Kidney epithelial cell (primary cell): ENCODE results near the gene SEC14L1. TPM values are rescaled to one million over a fixed set of nuclear protein-coding genes. Genes with fewer than 3 reads are reported as not detected.

Experiments
- DNase-seq: peaks from one replicate; pipeline ENCODE4 v3.0.0-alpha.2; 2010; ENCODE audit warnings: low read depth
- H3K27me3 ChIP-seq: 2 replicates; pipeline ENCODE4 v1.6.0; 2011; ENCODE audit warnings: low read length; ENCODE audit not compliant: control insufficient read depth, insufficient read depth
- H3K36me3 ChIP-seq: 2 replicates; pipeline ENCODE4 v1.5.1; 2011; ENCODE audit warnings: low read length; ENCODE audit not compliant: control insufficient read depth, insufficient read depth
- H3K4me3 ChIP-seq: 2 replicates; pipeline ENCODE4 v1.5.1; 2011; ENCODE audit warnings: low read depth, mild to moderate bottlenecking, control low read depth, low read length
- total RNA-seq: library from RNA; depleted of rRNA; stranded (reverse); fragments of >200 nt; gene quantifications from 2 replicates; pipeline ENCODE4 v1.2.3, GENCODE V29; 2015
- TF ChIP-seq, protein P1 (sequence below): IDR thresholded peaks from 2 replicates; pipeline ENCODE4 v1.5.1; 2011; ENCODE audit warnings: mild to moderate bottlenecking, moderate library complexity, low read length, control low read depth, inconsistent platforms; ENCODE audit not compliant: insufficient read depth, poor library complexity, severe bottlenecking

Gene SEC14L1
- total RNA-seq, 1 donor from 2014 or later = 41.6 TPM

DNA sequence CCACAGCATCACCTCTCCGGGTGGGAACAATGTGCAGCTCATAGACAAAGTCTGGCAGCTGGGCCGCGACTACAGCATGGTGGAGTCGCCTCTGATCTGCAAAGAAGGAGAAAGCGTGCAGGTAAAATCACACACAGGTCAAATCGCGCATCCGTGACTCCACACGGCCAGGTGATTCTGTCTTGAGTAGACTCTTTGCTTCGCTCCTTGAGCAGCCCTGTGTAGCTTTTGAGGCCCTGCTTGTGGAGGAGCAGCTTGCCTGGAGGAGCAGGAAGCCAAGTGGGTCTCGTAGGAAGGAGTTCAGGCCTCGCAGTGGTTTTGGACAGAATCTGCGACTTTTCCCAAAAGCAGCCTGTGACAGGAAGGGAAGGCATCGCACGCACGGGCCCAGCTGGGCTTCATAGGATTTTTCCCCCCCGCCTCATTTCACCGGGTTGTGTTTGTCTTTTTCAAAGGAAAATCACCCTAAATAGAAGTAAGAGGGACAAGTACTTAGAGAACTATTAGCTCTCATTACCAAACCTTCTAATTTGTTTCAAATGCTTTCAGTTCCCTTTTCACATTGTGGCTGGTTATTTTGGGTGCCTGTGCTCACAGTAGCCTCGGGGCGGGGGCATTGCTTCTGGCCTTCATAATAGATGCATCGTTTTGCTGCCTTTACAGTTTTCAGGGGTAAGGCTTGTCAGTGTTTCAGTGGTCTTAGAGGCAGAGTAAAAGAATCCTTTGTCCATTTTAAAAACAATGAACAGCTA is 71.5 kb downstream of the SEC14L1 start:
- Histone ChIP-seq H3K36me3 (peaks cover 3% of the 10 kb centered on the region), H3K4me3 (no peak overlapping the region), H3K27me3 (no peaks in the 10 kb centered on the region)
- TF ChIP-seq, protein P1, sequence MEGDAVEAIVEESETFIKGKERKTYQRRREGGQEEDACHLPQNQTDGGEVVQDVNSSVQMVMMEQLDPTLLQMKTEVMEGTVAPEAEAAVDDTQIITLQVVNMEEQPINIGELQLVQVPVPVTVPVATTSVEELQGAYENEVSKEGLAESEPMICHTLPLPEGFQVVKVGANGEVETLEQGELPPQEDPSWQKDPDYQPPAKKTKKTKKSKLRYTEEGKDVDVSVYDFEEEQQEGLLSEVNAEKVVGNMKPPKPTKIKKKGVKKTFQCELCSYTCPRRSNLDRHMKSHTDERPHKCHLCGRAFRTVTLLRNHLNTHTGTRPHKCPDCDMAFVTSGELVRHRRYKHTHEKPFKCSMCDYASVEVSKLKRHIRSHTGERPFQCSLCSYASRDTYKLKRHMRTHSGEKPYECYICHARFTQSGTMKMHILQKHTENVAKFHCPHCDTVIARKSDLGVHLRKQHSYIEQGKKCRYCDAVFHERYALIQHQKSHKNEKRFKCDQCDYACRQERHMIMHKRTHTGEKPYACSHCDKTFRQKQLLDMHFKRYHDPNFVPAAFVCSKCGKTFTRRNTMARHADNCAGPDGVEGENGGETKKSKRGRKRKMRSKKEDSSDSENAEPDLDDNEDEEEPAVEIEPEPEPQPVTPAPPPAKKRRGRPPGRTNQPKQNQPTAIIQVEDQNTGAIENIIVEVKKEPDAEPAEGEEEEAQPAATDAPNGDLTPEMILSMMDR = no peak
- DNase-seq = no peak

DNA sequence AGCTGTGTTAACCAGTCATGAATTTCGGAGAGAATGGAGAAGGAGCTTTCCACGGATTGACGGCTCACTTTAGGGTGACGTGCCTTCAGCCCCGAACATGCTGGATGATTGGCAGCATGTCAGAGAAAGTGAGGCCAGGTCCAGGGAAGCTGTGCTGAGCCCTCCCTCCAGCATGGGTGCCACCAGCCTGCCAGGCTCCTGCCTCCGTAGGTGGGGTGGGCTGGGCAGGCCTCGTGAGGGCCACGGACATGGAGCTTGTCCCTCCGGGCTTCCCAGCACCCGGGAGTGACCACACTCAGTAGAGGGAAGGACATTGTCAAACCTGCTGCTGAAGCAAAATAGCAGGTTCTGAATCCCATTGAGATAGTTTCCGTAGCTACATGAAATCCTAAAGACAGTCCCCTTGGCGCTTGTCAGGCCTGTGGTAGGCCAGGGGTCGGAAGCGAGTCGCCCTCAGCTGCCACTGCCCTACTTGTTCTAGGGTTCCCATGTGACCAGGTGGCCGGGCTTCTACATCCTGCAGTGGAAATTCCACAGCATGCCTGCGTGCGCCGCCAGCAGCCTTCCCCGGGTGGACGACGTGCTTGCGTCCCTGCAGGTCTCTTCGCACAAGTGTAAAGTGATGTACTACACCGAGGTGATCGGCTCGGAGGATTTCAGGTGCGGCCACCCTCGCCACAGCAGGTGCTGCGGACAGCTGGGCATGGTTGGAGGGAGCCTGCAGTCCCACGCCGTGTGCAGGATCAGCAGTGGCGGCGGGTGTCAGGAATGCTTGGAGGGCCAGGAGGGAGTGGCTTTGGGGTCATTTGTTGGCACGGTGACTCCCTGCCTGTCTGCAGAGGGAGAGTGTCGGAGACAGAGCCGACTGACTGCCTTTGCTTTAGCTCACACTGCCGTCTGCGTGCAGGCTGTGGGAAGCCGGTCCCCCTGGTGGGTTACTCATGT is 72.3 kb downstream of the SEC14L1 start:
- TF ChIP-seq, protein P1 = no peak

DNA sequence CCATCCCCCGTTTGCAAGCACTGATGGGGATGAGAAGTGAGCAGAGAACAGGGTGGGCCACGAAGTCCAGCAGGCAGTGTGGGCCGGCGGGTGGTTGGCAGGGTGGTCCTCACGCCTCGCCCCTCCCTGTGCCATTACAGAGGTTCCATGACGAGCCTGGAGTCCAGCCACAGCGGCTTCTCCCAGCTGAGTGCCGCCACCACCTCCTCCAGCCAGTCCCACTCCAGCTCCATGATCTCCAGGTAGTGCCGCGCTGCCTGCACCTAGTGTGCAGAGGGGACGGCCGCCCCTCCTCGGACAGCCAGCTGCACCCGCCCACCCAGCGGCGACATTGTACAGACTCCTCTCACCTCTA is 73.0 kb downstream of the SEC14L1 start:
- Histone ChIP-seq H3K27me3 (no peaks in the 10 kb centered on the region), H3K36me3 (peaks cover 3% of the 10 kb centered on the region)
- TF ChIP-seq, protein P1 = no peak

More for the DNA sequence above, 72.3 kb downstream of the SEC14L1 start:
- H3K27me3 ChIP-seq = no peaks in the 10 kb centered on the region
- H3K4me3 ChIP-seq = no peak overlapping the region
- peaks cover 3% of the 10 kb centered on the region for H3K36me3 ChIP-seq
- no peak for DNase-seq

DNA sequence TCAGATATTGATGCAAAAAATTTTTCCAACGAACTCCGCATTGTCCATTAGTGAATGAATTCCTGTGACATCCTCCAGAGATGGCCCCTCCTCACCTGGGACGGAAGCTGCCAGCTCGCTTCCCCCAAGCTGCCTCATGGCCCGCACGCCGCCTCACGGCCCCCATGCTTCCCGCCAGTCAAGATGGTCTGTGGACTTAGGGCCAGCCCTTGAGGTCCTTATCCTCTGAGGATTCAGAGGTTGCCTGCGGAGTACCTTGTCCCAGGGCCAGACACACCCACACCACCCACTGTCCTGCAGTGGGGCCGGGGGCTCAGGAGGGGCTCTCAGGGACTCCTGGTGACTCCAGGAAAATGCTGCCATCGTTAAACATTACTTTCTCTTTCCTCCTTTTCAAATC is 73.6 kb downstream of the SEC14L1 start:
- Histone ChIP-seq H3K36me3 (peaks cover 4% of the 10 kb centered on the region), H3K27me3 (no peaks in the 10 kb centered on the region), H3K4me3 (no peak overlapping the region)
- TF ChIP-seq, protein P1 = no peak
- DNase-seq = no peak

More for the DNA sequence above, 73.0 kb downstream of the SEC14L1 start:
- no peak overlapping the region for H3K4me3 ChIP-seq
- no peak for DNase-seq

- Histone ChIP-seq H3K27me3 (no peaks in the 10 kb centered on the region), H3K36me3 (peaks cover 4% of the 10 kb centered on the region)
Observed at GRCh38 chr17:77214743-77215142, 74.0 kb downstream of the SEC14L1 start.

More at GRCh38 chr17:77214743-77215142, 74.0 kb downstream of the SEC14L1 start:
- DNase-seq = no peak
- TF ChIP-seq, protein P1 = peak; percentile 78
- no peak overlapping the region for H3K4me3 ChIP-seq
